Measurements from ENCODE around the gene GTF3C2.

DNA sequence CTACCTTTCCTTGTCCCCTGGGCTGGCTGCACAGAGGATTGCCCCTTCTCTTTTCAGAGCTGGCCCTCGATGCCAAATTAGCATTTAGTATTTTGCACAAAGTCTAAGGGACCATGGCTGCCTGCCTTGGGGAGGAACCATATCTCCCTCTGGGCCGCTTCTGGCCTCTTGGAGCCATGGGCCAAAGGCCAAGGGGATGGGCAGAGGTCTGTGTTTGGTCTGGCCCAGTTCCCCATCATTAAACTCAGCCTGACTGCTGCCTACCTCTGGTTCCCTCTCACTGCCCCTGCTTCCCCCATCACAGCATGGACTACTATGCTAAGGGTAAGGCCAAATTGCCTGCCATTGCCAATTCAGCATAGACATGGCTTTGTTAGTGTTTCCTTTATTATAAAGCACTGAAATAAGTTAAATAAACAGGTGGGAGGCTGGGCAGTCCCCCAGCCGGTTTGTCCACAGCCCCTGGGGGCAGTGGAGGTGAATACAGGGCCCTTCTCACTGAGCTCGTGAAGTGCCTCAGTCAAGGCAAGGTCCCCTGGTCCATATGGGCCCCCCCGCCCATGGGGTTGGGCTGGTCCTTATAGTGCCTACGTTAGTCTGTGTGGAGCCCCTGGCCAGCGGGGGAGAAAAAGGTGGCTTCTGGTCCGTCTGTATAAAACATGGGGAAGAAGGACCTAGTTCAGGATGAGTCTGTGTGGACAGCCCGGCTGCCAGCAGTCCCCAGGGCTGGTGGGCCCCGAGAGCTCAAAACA, 20.5 kb upstream of the GTF3C2 start:
- TF ChIP-seq GABPA (IDR thresholded peaks at IDR 0.05; ENCODE audit: low read depth), result no peak
- no peak for TF ChIP-seq CTCF (IDR thresholded peaks at IDR 0.05; ENCODE audit: insufficient read depth, low read length)
- TF ChIP-seq POLR2AphosphoS5 (IDR thresholded peaks at IDR 0.05; ENCODE audit: low read depth), result peak; percentile 17
- no peak for TF ChIP-seq SPI1 (IDR thresholded peaks at IDR 0.05; ENCODE audit: borderline replicate concordance, low read depth)
